C4-2B (cell line): Measurements from ENCODE around the gene PPP1R13B.

Source experiments
- H3K27ac ChIP-seq: fragments of 450-650 bp; 2 replicates; pipeline ENCODE4 v1.5.1; 2017
- ZFX ChIP-seq: fragments of 450-650 bp; IDR thresholded peaks from 2 replicates; pipeline ENCODE4 v1.6.1; 2017
- TF ChIP-seq, protein P1 (sequence below): fragments of 450-650 bp; conservative IDR thresholded peaks from 2 replicates; pipeline ENCODE4 v1.5.1; 2017; ENCODE audit warnings: mild to moderate bottlenecking

Gene PPP1R13B

DNA sequence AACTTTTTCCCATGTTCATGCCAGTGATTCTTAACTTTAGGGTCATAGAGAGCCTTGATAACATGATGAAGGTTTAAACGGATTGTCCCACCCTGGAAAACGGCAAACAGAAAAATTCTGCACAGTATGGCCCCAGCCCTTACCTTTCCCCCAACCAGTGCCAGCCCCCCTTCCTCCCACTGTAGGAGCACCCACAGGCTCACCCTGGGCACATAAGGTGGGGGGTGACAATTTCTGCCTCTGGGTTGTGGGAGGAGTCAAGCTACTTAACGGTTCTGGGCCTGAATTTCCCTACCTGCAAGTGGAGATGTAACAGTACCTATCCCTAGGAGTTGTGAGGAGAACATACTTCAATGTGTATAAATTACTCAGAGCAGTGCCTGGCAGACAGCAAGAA is 150.2 kb downstream of the PPP1R13B start:
- TF ChIP-seq ZFX, result no peak
- TF ChIP-seq, protein P1, sequence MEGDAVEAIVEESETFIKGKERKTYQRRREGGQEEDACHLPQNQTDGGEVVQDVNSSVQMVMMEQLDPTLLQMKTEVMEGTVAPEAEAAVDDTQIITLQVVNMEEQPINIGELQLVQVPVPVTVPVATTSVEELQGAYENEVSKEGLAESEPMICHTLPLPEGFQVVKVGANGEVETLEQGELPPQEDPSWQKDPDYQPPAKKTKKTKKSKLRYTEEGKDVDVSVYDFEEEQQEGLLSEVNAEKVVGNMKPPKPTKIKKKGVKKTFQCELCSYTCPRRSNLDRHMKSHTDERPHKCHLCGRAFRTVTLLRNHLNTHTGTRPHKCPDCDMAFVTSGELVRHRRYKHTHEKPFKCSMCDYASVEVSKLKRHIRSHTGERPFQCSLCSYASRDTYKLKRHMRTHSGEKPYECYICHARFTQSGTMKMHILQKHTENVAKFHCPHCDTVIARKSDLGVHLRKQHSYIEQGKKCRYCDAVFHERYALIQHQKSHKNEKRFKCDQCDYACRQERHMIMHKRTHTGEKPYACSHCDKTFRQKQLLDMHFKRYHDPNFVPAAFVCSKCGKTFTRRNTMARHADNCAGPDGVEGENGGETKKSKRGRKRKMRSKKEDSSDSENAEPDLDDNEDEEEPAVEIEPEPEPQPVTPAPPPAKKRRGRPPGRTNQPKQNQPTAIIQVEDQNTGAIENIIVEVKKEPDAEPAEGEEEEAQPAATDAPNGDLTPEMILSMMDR, result no peak
- peak overlapping the region; percentile 78; the same call in 1 of the 2 replicates for H3K27ac ChIP-seq

DNA sequence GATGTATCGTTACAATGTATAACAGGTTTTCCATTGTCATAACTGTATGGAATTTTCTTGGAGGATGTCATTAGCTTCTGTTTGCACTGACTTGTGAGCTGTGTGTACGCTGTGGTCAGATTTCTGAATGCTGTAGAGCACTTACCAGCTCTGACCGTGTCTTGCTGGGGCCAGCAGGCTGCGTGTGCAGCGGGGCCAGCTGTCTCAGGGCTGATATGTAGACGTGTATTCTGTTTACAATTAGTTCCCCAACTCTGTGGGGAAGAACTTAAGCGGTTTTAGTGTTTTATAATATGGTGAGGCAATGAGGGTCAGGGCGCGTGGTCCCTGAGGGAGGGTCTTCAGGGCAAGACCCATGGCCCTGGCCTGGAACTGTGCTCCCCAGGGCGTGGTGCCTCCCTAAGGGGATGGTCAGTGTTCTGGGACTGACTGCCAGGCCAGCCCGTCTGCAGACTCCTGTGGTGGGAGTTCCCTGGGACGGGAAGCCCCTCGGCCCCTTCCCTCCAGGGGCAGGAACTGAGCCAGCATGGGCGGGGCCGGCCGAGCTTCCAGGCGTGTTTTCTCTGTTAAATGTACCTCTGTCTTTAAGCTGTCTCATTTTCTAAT is 150.8 kb downstream of the PPP1R13B start:
- H3K27ac ChIP-seq, result no peak overlapping the region
- TF ChIP-seq ZFX, result no peak
- TF ChIP-seq, protein P1, result no peak

DNA sequence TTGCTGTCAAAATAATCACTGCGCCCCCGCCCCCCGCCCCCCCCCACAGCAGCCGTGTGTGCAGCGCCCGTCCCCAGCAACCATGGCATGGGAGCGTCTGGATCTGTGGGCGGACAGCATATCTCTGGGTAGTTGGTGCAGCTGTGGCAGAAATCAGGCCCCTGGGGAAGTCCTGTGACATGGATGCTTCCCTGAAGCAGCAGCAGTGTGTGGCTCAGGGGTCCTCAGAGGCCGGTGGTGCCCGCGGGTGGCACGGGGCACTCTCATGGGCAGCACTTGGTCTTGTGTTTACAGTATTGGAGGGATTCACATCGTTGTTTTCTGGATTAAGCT is 151.3 kb downstream of the PPP1R13B start:
- no peak overlapping the region for H3K27ac ChIP-seq
- TF ChIP-seq ZFX, result no peak
- TF ChIP-seq, protein P1, result no peak

DNA sequence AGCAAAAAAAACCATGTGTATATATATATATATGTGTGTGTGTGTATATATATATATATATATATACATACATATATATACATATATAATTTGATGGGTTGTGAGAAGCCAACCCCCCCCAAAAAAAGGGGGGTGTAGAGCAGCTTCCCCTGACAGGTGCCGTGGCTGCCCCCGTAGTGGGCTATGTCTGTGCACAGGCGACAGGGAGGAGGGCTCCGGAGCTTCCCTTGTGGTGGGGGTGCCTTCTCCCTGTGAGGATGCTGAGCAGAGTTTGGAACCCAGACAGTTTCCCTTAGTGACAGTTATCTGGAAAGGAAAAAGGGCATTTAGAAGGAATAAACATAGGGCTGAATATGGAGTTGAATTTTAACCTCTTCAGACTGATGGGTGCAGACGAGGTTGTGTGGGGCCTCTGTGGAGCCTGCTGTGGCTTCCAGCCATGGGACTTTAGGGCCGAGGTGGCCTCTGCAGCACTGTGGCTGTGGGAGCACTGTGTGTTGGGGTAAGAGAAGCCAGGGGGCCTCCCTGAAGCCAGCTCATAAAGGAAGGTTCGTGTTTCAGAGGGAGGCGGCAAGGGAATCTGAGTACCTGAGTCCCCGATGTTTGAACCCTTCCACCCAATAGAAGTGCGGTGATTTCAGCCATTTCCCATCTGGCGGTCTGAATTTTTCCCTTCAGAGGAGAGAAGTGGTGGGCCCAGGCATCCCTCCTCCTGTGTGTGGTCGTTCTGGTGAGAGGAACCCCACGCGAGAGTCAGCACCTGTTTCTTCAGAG is 151.9 kb downstream of the PPP1R13B start:
- TF ChIP-seq ZFX, result no peak
- TF ChIP-seq, protein P1, result no peak
- H3K27ac ChIP-seq, result no peak overlapping the region

DNA sequence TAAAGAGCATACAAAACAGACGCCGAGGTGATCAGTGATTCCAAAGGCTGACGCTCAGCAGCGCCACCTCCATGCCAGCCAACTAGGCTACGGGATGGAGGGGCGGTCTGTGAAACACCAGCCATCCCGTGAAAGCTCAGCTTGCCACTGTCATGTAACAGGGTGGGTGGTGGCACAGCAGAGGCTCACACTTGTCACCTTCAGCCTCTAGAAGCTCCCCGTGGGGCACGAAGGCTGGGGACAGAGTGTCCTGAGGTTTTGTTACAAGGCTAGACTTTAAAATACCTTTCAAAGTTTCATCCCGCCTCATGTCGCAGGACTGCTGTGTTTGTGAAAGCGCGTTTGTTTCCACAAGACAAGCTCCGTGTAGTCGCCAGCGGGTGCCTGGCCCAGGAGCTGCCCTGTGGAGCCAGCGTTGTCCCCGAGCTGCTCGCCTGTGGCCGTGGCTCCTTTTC is 152.8 kb downstream of the PPP1R13B start:
- H3K27ac ChIP-seq, result no peak overlapping the region; the same call in 1 of the 2 replicates
- TF ChIP-seq ZFX, result no peak
- TF ChIP-seq, protein P1, result no peak

DNA sequence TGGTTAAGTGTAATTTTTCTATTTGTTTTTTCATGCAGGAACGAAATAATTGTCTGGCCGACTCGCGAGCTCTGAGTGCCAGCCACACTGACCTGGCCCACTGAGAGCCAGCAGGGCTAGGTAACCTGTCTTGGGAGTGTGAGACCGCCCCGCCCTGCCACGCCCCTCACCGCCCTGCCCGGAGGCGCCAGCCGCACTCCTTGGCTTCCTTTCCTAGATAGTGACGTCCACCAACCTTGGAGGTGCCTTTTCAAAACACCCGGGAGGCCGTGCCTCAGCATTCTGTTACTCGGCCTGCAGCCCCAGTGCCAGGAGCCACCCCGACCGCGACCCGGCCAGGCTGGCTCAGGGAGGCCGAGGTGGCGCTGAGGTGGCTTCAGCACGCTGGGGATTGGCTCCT is 153.9 kb downstream of the PPP1R13B start:
- no peak for TF ChIP-seq ZFX
- TF ChIP-seq, protein P1, result no peak
- peak overlapping the region; percentile 64 for H3K27ac ChIP-seq

DNA sequence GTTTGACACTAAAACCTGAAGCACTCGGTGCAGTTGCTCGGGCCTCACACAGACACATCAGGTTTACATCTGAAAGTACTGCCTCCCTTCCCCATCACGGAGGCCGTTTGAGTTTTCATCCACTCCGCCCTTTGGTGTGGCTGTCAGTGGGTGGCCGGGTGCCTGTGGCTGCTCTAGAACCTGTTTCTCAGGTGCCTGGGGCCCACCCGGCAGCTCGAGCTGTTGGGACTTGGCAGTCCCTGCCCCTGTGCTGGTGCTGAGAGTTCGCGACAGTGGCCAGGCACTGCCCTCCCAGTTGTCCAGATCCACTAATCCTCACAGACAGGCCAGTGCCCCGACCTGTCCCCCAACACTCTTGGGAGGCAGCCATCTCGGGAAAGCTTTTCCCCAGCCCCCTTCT is 154.5 kb downstream of the PPP1R13B start:
- TF ChIP-seq, protein P1, result no peak
- TF ChIP-seq ZFX, result no peak
- peak overlapping the region; percentile 64 for H3K27ac ChIP-seq
